GM15510 (cell line): ENCODE measurements around the gene ABHD11.

Experiments used
- POLR2A ChIP-seq: IDR thresholded peaks from 3 replicates; pipeline ENCODE4 v1.6.1; 2011; ENCODE audit warnings: borderline replicate concordance; ENCODE audit not compliant: insufficient read length; ENCODE audit errors: extremely low read depth

ABHD11 gene

GRCh38 chr7:73738612-73739386 is at the start of gene ABHD11:
Gene ABHD11 (minus strand): TSS chr7:73738802. CDS start chr7:73738770, 32 bp downstream.
- peak; percentile 69 for TF ChIP-seq POLR2A

GRCh38 chr7:73786588-73786987 is 48.0 kb upstream of the ABHD11 start:
- no peak for TF ChIP-seq POLR2A

- no peak for TF ChIP-seq POLR2A
These were observed 40.9 kb upstream of the ABHD11 start for GRCh38 chr7:73779517-73779916.

GRCh38 chr7:73778801-73779389 is 40.3 kb upstream of the ABHD11 start:
- TF ChIP-seq POLR2A = no peak

- TF ChIP-seq POLR2A = no peak
These were observed 36.3 kb upstream of the ABHD11 start for GRCh38 chr7:73774923-73775322.

GRCh38 chr7:73773700-73774517 is 35.3 kb upstream of the ABHD11 start:
- no peak for TF ChIP-seq POLR2A

GRCh38 chr7:73770860-73771670 is 32.5 kb upstream of the ABHD11 start:
- no peak for TF ChIP-seq POLR2A

- no peak for TF ChIP-seq POLR2A
These were observed 31.6 kb upstream of the ABHD11 start, which contains the start of gene CLDN3 for GRCh38 chr7:73770002-73770859. Gene CLDN3 (minus strand): TSS chr7:73770270. CDS start chr7:73770049, 221 bp downstream.

- TF ChIP-seq POLR2A = no peak
These were observed 30.9 kb upstream of the ABHD11 start for GRCh38 chr7:73769481-73770001.

- no peak for TF ChIP-seq POLR2A
These were observed 30.3 kb upstream of the ABHD11 start for GRCh38 chr7:73768641-73769480.

GRCh38 chr7:73766556-73767229 is 28.1 kb upstream of the ABHD11 start:
- TF ChIP-seq POLR2A = no peak

GRCh38 chr7:73762659-73762999 is 24.0 kb upstream of the ABHD11 start:
- TF ChIP-seq POLR2A = no peak
